Measurements from ENCODE around the gene AKR1C4.

The AKR1C4 gene

GRCh38 chr10:5159126-5159525, 37.5 kb upstream of the AKR1C4 start (continued):
- TF ChIP-seq ZBTB11 (tag by site-specific recombination; conservative IDR thresholded peaks at IDR 0.05; ENCODE audit: low read depth): no peak
- TF ChIP-seq ZNF449 (tag by site-specific recombination; IDR thresholded peaks at IDR 0.05): no peak
- no peak for TF ChIP-seq ZNF214 (tag by site-specific recombination; IDR thresholded peaks at IDR 0.05; ENCODE audit: borderline replicate concordance)
- TF ChIP-seq ZNF302 (tag by site-specific recombination; IDR thresholded peaks at IDR 0.05; ENCODE audit: low read depth): no peak

- CTCF ChIA-PET: no interaction called here
- no peaks in the 10 kb centered on the region for H3K9me3 ChIP-seq (ENCODE audit: control insufficient read depth, insufficient read depth, low read depth, low read length)
- H3K4me1 ChIP-seq (ENCODE audit: control insufficient read depth, insufficient read depth, low read length): no peaks in the 10 kb centered on the region
- no peak overlapping the region for H3K4me3 ChIP-seq (ENCODE audit: low read depth, low read length)
- POLR2A ChIA-PET: no interaction called here
- no peaks in the 10 kb centered on the region for H3K36me3 ChIP-seq (ENCODE audit: control insufficient read depth in 2 of 2, insufficient read depth in 1 of 2, low read length in 2 of 2)
- no peak overlapping the region for H3K27ac ChIP-seq (ENCODE audit: extremely low read depth, low read depth, low read length)
- TF ChIP-seq MZF1 (tag by site-specific recombination; IDR thresholded peaks at IDR 0.05; ENCODE audit: borderline replicate concordance) (no peak), ZBTB1 (tag by site-specific recombination; IDR thresholded peaks at IDR 0.05) (no peak), MYNN (tag by site-specific recombination; IDR thresholded peaks at IDR 0.05; ENCODE audit: borderline replicate concordance) (no peak), ZNF549 (tag by site-specific recombination; IDR thresholded peaks at IDR 0.05) (no peak), ZNF571 (tag by site-specific recombination; IDR thresholded peaks at IDR 0.05) (no peak), ZNF26 (tag by site-specific recombination; IDR thresholded peaks at IDR 0.05) (no peak)
These were observed 33.1 kb upstream of the AKR1C4 start for GRCh38 chr10:5163487-5163886.

- Histone ChIP-seq H3K4me1 (ENCODE audit: control insufficient read depth, insufficient read depth, low read length) (no peaks in the 10 kb centered on the region), H3K27ac (ENCODE audit: extremely low read depth, low read depth, low read length) (no peak overlapping the region), H3K36me3 (ENCODE audit: control insufficient read depth in 2 of 2, insufficient read depth in 1 of 2, low read length in 2 of 2) (no peaks in the 10 kb centered on the region), H3K9me3 (ENCODE audit: control insufficient read depth, insufficient read depth, low read depth, low read length) (no peaks in the 10 kb centered on the region), H3K4me3 (ENCODE audit: low read depth, low read length) (no peak overlapping the region)
- ChIA-PET POLR2A (no interaction called here), CTCF (no interaction called here)
- TF ChIP-seq ZNF280D (tag by site-specific recombination; IDR thresholded peaks at IDR 0.05) (0 out of 2 replicates have a peak, but pooled peaks have one; percentile 37), ZNF626 (tag by site-specific recombination; IDR thresholded peaks at IDR 0.05) (0 out of 2 replicates have a peak, but pooled peaks have one; percentile 15), ZNF692 (tag by site-specific recombination; IDR thresholded peaks at IDR 0.05) (no peak), INSM2 (tag by site-specific recombination; IDR thresholded peaks at IDR 0.05) (no peak), ZNF549 (tag by site-specific recombination; IDR thresholded peaks at IDR 0.05) (0 out of 2 replicates have a peak, but pooled peaks have one; percentile 7)
These were observed 30.9 kb upstream of the AKR1C4 start for GRCh38 chr10:5165738-5166137.
